Mesothelial cell of epicardium (in vitro differentiated cells): ENCODE measurements around the gene XAF1. TPM values are rescaled to one million over a fixed set of nuclear protein-coding genes. Genes with fewer than 3 reads are reported as not detected.
A peak's percentile ranks its signal among the peaks of the same experiment; 100 is the strongest.

Source experiments
- DNase-seq, 2 experiments: peaks; one replicate each; pipeline ENCODE4 v3.0.0; 2021; ENCODE audit warnings: low spot score in 2 of 2; ENCODE audit not compliant: unreplicated experiment in 2 of 2
- H3K27ac Mint-ChIP-seq: 2 replicates; pipeline ENCODE4 v1.8.0; 2021; ENCODE audit warnings: mixed read lengths
- H3K27me3 Mint-ChIP-seq: 2 replicates; pipeline ENCODE4 v1.8.0; 2021; ENCODE audit warnings: low read depth, mixed read lengths
- H3K36me3 Mint-ChIP-seq: 2 replicates; pipeline ENCODE4 v1.8.0; 2021; ENCODE audit warnings: mixed read lengths
- H3K4me1 Mint-ChIP-seq: 2 replicates; pipeline ENCODE4 v1.8.0; 2021; ENCODE audit warnings: mixed read lengths
- H3K4me3 Mint-ChIP-seq: 2 replicates; pipeline ENCODE4 v1.8.0; 2021; ENCODE audit warnings: mild to moderate bottlenecking, moderate library complexity, mixed read lengths
- H3K9me3 Mint-ChIP-seq: 2 replicates; pipeline ENCODE4 v1.8.0; 2021; ENCODE audit warnings: mixed read lengths
- total RNA-seq: library from RNA; stranded (reverse); gene quantifications from 3 replicates; pipeline ENCODE4 v1.2.1, GENCODE V29; 2021
- TF ChIP-seq, protein P1 (sequence below): fragments of 200-600 bp; sonication (generic); IDR thresholded peaks from one replicate; pipeline ENCODE4 v1.5.0; 2021; ENCODE audit warnings: antibody characterized with exemption; ENCODE audit not compliant: unreplicated experiment

The XAF1 gene
- total RNA-seq, 1 donor from 2014 or later = 8.1 TPM

DNA sequence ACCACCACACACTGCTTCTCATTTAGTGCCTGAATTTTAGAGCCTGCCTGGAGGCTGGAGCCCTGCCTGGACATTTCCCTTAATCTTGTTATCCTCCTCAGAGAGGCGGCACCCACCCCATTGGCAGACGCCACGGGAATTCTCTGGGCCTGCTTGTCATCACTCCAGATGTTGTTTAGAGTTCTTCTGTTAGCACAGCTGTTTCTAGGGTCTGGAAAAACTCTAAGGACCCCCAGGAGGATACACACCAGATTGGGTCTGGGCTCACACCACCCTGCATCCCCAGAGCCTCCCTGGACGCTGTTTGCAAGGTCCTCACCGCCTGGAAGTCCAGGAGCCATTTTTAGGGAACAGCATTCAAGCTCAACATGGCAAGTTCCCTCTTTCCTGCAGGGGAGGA is 565 bp upstream of the XAF1 start:
- Mint-ChIP-seq H3K9me3 (no peaks in the 10 kb centered on the region), H3K27me3 (peaks cover 26% of the 10 kb centered on the region), H3K27ac (peak overlapping the region; percentile 47), H3K4me3 (peak overlapping the region; percentile 13), H3K4me1 (peaks cover 15% of the 10 kb centered on the region), H3K36me3 (no peaks in the 10 kb centered on the region)
- DNase-seq = no peak
- TF ChIP-seq, protein P1, sequence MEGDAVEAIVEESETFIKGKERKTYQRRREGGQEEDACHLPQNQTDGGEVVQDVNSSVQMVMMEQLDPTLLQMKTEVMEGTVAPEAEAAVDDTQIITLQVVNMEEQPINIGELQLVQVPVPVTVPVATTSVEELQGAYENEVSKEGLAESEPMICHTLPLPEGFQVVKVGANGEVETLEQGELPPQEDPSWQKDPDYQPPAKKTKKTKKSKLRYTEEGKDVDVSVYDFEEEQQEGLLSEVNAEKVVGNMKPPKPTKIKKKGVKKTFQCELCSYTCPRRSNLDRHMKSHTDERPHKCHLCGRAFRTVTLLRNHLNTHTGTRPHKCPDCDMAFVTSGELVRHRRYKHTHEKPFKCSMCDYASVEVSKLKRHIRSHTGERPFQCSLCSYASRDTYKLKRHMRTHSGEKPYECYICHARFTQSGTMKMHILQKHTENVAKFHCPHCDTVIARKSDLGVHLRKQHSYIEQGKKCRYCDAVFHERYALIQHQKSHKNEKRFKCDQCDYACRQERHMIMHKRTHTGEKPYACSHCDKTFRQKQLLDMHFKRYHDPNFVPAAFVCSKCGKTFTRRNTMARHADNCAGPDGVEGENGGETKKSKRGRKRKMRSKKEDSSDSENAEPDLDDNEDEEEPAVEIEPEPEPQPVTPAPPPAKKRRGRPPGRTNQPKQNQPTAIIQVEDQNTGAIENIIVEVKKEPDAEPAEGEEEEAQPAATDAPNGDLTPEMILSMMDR = no peak

DNA sequence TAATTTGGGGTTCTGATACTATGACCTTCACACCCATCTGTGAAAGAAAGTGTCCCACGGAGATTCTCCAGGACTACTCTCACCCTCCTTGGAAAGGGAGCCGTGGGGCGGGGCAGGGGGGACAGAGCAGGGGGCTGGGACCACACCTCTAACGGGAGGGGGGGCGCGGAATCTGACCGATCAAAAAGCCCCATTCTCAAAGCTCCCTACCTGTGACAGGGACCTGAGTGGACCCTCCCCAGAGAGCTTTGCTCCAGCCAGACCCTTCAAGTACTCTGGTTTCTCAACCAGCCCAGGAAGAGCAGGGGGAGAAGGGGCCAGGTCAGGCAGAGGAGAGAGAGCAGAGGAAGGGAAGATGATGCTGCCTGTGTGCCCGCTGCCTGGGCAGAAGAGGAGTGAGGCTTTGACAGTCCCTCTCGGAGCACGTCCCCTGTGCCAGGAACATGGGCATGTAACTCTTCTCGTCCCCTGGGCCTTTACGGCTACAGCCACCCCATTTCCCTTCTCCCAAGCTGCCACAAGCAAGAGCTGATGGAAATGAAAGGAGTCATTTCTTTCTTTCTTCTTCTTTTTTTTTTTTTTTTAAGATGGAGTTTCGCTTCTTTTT is 682 bp downstream of the XAF1 start:
- Mint-ChIP-seq H3K4me1 (peaks cover 15% of the 10 kb centered on the region), H3K4me3 (peak overlapping the region; percentile 13), H3K9me3 (no peaks in the 10 kb centered on the region), H3K27ac (no peak overlapping the region), H3K27me3 (peaks cover 32% of the 10 kb centered on the region), H3K36me3 (no peaks in the 10 kb centered on the region)
- DNase-seq = no peak
- TF ChIP-seq, protein P1 = no peak

DNA sequence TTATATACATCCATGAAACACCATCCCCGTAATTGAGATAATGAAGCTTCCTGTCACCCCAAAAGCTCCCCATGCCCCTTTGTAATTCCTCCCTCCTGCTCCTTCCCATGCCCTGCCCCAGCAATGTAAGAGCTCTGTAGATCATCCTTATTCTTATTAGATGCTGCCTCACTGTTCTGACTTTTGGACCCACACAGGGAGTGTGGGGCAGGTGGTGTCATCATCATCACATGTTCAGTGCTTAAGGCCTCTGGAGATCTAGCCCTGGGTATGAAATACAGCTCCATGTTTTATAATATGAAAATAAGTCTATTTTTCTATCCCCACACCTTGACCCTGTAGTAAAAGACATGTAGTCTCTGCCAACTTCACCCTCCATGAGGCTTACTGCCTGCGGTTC is 1.9 kb downstream of the XAF1 start:
- no peak overlapping the region for H3K27ac Mint-ChIP-seq
- no peaks in the 10 kb centered on the region for H3K36me3 Mint-ChIP-seq
- TF ChIP-seq, protein P1 = no peak
- peaks cover 11% of the 10 kb centered on the region for H3K4me1 Mint-ChIP-seq
- DNase-seq = no peak
- no peaks in the 10 kb centered on the region for H3K9me3 Mint-ChIP-seq
- H3K27me3 Mint-ChIP-seq = peaks cover 41% of the 10 kb centered on the region
- H3K4me3 Mint-ChIP-seq = no peak overlapping the region

DNA sequence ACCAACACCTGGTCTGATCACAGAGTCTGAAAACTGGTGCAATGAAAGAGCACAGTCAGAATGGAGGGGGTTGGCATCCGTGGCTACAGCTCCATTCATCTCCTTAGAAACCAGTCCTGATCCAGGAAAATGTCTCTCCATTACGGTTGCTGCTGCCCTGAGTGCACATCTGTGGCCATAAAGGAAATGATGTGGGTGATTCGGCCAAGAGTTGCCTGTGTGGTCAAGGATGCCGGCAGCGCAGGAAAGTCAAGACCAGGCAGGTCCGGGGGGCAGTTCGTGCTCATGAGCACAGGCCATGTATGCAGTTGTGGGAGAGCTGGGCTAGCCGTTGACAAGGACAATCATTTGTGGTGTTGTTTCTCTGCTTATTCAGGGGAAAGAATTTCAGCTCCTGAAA is 5.9 kb downstream of the XAF1 start:
- TF ChIP-seq, protein P1 = no peak

DNA sequence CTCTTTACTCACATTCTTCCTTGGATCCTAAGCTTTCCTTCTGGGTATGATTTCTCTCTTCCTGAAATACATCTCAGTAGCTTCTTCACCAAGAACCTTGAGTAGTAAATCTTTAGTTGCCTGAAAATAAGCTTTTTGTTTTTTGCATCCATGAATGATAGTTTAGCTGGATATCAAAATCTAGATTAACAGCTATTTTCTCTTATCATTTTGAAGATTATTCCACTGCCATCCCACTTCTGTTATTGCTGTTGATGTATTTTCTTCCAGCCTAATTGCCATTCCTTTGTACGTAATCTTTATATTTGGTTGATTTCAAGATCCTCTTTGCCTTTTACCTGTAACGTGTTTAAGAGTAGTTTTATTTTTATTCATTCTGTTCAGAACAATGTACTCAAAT is 12.6 kb downstream of the XAF1 start:
- Mint-ChIP-seq H3K9me3 (peaks cover 27% of the 10 kb centered on the region), H3K36me3 (peaks cover 6% of the 10 kb centered on the region)

More for the DNA sequence above, 5.9 kb downstream of the XAF1 start:
- peaks cover 64% of the 10 kb centered on the region for H3K27me3 Mint-ChIP-seq
- no peak overlapping the region for H3K4me3 Mint-ChIP-seq
- H3K4me1 Mint-ChIP-seq = no peaks in the 10 kb centered on the region
- H3K9me3 Mint-ChIP-seq = peaks cover 4% of the 10 kb centered on the region
- no peaks in the 10 kb centered on the region for H3K36me3 Mint-ChIP-seq
- DNase-seq = no peak
- H3K27ac Mint-ChIP-seq = no peak overlapping the region

More for the DNA sequence above, 12.6 kb downstream of the XAF1 start:
- no peak for DNase-seq
- peaks cover 48% of the 10 kb centered on the region for H3K27me3 Mint-ChIP-seq
- H3K4me1 Mint-ChIP-seq = no peaks in the 10 kb centered on the region
- H3K4me3 Mint-ChIP-seq = no peak overlapping the region
- no peak overlapping the region for H3K27ac Mint-ChIP-seq
- TF ChIP-seq, protein P1 = no peak
